ENCODE results near the gene SLC35F6.
"Not testable (repeated sequence)": the region's sequence is repeated elsewhere in the genome, so short reads cannot be mapped to it uniquely, and the experiment has no call there.

Gene SLC35F6

DNA sequence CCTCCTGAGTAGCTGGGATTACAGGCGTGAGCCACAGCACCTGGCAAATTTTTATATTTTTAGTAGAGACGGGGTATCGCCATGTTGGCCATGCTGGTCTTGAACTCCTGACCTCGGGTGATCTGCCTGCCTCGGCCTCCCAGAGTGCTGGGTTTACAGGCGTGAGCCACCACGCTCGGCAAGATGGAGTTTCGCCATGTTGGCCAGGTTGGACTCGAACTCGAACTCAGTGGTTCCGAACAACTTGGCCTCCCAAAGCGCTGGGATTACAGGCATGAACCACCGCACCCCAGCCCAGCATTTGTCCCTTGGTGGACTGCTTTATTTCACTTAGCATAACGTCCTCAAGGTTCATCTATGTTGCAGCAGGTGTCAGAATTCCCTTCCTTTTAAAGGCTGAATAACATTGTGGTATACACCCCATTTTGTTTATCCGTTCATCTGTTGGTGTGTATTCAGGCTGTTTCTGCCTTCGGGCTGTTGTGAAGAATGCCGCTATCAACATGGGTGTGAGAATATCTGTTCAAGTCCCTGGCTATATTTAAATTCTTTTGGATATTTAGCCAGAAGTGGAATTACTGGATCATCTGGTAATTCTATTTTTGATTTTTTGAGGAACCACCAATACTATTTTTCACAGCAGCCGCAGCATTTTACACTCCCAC, 20.6 kb downstream of the SLC35F6 start:
- DNase-seq (ENCODE audit: low spot score): peak; percentile 21

DNA sequence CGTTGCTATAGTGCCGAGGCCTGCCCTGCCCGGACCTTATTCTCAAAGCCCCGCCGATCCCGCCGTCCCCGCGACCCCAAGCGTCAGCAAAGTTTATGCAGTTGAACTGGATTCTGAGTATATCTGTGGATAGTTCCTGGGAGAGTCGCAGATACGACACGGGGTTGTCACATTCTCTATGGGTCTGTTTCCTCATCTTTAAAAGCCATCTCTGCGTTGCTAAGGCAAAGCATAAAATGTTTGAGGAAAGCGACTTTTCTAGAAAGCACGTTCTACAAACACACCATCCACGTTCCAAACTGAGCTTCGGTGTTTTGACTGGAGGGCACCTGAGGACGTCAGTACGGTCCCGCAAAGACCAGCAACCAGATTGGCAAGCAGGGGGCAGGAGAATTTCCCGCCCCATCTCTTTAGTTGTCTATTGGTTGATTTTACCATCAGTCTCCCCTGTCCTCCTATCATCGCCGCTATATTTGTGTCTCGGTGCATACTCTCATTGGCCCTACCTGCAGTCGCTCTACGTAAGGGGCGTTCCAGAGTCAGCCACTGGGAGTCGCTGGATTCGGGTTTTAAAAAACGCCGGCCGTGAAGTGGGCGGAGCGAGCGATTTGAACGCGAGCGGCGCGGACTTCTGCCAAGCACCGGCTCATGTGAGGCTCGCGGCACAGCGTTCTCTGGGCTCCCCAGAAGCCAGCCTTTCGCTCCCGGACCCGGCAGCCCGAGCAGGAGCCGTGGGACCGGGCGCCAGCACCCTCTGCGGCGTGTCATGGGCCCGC, 21.5 kb downstream of the SLC35F6 start, which contains the start of gene CENPA:
Gene CENPA, plus strand, starts transcription at position 626 of the 776 bp plus-strand sequence. Its CDS starts 141 bp downstream, at position 767.
- peak; percentile 100 for DNase-seq (ENCODE audit: low spot score)

DNA sequence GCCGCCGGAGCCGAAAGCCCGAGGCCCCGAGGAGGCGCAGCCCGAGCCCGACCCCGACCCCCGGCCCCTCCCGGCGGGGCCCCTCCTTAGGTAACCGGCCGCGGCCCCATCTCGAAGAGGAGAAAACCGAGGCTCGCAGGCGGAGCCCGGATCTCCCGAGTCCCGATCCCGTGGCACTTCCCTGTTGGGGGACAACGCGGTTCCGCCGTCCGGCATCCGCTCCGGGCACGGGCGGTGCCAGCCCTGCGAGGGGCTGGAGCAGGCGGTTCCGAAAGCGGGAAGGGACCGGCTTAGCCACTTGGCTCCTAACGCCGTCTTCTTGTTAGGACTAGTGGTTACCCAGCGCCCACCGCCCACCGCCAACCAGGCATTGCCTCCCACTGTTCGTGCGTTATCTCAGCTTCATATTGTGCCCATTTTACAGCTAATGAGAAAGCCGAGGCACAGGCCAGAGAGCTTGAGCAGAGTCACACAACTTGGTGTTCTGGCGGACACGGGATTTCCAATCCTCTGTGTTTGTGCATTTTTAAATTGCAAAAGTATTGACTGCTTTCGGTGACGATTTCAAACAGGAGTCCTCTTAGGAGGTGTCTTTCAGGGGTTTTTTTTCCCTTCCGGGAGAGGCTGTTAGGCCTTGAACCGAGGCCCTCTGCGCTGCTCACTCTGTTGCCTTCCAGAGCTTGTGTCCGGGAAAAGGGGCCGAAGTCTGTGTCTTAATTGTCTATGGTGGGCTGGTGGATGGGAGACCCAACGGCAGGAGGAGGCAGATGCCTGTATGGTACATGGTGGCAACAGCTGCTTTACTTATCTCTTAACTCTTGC, 22.3 kb downstream of the SLC35F6 start:
- peak; percentile 28 for DNase-seq (ENCODE audit: low spot score)

DNA sequence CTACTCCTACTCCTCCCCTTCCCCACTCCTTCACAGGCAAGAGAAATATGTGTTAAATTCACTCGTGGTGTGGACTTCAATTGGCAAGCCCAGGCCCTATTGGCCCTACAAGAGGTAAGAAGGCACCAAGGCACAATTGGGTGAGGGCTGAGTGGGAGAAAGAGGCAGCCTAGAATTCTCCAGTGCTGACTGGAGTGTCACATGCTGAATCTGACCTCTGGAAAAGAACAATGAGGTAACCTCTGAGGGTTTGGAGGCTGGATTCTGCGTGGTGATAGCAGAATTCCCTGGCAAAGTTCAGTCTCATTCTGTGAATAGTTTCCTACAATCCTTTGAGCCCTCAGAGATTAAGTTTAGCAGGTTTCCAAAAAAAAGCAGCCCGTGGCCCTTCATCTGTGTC, 28.6 kb downstream of the SLC35F6 start:
- DNase-seq (ENCODE audit: low spot score): no peak

DNA sequence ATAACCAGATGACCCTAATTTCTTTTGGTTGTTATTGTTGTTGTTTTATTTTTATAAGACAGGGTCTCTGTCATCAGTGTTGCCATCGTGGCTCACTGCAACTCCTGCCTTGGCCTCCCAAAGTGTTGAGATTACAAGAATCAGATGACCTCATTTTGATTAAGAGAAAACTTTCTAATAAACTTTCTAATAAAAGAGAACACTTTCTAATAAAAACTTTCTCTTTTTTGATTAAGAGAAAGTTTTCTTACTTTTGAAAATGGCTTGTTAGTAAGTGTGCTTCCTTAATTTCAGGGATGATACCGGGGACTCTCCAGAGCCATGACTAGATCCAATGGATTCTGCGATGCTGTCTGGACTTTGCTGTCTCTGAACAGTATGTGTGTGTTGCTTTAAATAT, 29.4 kb downstream of the SLC35F6 start:
- DNase-seq (ENCODE audit: low spot score): no peak

DNA sequence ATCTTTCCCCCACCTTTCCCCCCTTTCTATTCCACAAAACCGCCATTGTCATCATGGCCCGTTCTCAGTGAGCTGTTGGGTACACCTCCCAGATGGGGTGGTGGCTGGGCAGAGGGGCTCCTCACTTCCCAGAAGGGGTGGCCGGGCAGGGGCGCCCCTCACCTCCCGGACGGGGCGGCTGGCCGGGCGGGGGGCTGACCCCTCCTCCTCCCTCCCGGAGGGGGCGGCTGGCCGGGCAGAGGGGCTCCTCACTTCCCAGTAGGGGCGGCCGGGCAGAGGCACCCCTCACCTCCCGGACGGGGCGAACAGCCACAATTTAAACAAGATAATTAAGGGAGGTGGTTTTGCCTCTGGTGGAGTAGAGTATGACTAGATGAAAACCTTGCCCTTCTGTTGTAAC, 31.1 kb downstream of the SLC35F6 start:
- not testable (repeated sequence) for DNase-seq (ENCODE audit: low spot score)

DNA sequence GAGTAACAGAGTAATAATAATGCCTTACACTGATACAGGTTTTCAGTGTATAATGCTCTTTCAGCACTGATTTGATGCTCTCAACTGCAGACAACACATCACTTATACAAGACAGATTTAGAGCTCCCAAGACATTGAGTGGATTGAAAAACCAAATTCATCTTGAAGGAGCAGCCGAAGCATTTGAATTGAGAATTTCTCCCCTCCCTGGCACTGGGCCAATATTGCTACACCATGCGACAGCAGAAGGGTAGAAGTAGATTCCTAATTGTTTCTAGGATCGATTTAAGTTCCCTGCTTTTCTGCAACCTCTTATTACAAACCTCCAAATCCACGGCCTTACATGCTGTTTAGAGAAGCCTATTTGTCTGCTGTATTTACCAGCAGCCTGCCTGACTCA, 37.2 kb downstream of the SLC35F6 start:
- no peak for DNase-seq (ENCODE audit: low spot score)

DNA sequence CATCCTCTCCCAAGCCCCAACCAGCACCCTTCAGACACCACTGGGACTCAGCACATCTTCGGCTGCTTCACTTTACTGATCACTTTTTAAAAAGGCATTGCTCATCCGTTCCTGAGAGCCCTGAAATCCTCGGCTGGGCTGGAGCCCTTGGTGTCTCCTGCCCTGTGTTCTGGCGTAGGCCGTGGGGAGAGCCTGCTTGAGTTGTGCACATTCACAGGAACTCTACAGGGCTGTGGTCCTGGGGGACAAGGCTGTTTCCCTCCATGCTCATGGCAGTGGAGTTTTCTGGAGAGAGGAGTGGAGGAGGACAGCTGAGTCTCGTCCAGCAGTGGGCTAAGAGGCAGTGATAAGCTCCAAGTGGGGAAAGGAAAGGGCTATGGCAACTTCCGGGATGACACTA, 37.7 kb downstream of the SLC35F6 start:
- no peak for DNase-seq (ENCODE audit: low spot score)

DNA sequence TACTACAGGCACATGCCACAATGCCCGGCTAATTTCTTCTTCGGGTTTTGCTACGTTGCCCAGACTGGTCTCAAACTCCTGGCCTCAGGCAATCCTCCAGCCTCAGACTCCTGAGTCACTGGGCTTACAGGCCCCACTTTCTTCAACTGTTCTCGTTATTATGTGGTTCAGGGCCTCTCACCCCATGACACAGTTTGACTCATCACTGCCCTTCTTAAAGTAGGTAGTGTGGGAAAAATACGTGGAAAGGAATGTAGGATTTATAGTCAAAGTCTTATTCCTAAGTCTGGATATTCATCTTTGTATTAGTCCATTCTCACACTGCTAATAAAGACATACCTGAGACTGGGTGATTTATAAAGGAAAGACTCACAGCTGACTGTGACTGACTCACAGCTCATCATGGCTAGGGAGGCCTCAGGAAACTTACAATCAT, 41.2 kb downstream of the SLC35F6 start:
- no peak for DNase-seq (ENCODE audit: low spot score)

DNA sequence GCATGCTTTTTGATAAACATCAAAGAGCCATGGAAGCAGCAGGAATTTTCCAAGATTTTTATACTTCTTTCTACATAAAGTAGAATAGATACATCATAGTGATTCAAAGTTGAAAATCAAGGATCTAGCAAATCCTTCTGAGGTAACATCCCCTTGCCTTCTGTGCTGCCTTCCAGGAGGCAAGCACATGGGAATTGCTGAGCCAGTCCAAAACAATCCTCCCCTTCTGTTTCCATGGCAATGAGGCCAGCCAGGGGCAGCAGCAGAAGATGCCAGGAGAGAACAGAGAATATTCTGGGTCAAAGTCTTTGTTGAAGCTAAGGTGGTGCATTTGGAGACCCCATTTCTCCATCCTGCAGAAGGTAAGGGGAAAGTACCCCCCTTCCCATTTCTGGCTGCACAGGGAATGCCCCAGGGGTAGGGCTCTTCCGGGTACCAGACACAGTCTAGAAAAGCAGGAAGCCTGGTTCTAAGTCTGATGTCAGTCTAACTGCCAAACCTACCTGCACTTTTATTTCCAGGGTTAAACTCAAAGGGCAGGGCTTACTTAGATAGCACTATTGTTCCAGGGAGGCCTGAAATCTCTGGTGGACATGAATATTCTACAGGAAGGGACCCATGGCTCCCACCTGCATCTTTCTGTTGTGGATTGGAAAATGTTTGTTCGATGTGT, 43.8 kb downstream of the SLC35F6 start:
- DNase-seq (ENCODE audit: low spot score): no peak

DNA sequence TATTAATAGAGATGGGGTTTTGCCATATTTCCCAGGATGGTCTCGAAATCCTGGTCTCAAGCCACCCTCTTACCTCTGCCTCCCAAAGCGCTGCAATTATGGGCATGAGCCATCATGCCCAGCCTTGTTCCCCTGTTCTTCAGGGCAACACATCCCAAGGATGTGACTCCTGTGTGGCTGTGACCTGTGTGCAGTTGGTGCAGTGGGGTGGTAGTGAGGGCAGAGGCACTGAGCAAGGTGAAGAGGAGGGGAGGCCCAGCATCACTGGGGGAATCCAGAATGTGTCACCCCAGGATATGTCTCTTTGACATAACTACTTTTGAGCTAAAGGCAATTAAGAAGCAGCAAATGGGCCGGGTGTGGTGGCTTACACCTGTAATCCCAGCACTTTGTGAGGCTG, 45.1 kb downstream of the SLC35F6 start:
- no peak for DNase-seq (ENCODE audit: low spot score)

DNA sequence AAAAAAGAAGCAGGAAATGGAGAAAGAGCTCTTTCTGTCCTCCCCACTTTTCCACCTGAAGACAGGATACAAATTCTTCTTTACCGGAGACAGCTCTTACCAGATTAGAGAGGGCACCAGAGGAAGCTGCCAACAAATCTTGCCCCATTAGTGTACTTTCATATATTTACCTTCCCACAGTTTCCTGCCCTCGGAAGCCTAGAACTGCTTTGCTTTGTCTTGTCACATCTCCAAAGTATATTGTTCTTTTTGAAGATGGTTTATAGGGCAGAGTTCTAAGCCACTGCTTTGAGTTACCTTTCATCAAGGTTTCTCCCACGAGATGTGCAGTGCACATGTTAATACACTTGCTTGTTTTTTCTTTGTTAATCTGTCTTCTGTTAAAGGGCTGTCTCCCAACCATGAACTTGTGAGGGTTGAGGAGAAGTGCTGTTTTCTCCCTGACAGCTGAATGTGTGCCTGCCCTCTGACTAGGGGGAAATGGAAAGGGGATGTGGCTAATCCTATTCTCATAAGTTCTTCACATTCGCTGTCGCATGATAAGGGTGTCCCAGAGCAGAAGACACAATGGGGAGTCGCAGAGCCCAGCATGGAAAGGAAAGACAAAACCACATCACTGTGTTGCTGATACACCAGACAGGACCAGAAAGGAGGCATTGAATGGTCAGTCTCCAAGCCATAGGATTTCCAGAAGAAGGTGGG, 45.9 kb downstream of the SLC35F6 start:
- DNase-seq (ENCODE audit: low spot score): no peak

DNA sequence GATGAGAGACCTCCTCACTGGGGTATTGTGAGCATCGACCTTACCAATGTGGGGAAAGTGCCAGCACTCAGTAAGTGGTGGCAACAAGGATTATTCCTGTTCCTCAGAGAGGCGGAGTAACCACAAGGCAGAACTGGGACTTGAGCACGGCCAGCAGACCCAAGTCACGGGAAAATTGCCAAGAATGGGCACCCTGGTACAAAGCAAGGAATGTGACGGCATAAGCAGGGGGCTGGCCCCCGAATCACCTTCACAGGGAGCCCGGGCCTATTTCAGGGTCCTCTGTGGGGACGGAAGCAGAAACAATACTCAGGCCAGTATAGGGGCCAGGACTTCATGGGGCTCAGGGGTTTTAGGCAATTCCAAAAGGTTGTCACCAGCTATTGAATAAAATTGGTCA, 47.2 kb downstream of the SLC35F6 start:
- no peak for DNase-seq (ENCODE audit: low spot score)

DNA sequence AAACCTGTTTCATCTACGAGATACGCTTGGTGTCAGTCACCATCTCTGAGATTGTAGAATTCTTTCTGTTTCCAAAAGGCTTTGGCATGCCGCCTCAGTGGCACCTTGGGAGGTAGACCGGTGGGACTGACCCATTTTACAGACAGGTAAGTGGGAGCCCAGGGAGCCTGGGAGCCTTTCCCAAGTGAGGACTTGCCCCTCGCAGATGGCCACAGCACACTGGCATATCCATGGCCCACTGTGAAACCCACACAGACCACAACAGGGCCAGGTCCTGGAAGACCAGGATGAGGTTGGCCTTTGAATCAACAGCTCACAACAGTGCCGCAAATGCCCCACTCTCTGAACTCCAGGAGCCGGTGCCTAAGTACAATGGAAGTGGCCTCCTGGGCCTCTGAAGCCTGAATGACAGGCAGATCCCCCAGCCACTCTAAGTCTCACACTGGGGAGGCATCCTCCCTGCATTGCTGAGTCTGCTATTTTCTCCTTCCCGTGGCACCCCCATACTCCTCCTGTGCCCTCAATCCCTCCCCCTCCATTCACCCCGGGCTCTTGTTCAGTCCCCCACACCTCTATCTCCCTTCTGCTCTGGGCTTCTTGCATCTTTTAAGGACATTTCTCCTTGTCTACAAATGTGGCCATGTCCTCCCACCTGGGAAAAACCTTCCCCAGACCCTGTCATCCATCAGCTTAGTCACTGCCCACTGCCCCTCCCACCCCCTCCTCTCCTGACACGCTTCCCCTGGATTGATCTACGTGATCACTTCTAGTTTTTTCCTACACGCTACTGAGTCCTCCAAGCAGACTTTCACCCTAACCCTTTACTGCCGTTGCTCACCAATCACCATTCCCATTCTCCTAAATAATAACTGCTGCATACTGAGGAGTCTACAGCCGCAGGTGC, 48.0 kb downstream of the SLC35F6 start:
- no peak for DNase-seq (ENCODE audit: low spot score)

DNA sequence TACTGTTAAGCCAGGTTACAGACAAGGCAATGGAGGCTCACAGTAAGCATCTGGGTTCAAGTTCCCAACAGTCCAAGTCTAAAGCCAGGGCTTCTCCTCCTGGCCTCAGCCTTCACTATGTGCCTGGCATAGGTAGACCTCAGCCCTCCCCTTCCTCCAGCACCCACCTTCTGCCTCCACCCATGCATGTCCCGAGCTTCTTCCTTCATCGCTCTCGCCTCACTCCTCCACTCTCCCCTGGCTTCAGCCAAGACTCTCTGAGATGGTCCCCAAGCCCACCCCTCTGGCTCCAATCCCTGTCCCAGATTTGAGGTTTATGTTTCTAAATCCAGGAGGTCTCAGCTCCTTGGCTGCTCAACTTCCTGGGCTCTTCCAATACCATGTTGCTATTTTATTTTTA, 48.6 kb downstream of the SLC35F6 start:
- DNase-seq (ENCODE audit: low spot score): no peak

DNA sequence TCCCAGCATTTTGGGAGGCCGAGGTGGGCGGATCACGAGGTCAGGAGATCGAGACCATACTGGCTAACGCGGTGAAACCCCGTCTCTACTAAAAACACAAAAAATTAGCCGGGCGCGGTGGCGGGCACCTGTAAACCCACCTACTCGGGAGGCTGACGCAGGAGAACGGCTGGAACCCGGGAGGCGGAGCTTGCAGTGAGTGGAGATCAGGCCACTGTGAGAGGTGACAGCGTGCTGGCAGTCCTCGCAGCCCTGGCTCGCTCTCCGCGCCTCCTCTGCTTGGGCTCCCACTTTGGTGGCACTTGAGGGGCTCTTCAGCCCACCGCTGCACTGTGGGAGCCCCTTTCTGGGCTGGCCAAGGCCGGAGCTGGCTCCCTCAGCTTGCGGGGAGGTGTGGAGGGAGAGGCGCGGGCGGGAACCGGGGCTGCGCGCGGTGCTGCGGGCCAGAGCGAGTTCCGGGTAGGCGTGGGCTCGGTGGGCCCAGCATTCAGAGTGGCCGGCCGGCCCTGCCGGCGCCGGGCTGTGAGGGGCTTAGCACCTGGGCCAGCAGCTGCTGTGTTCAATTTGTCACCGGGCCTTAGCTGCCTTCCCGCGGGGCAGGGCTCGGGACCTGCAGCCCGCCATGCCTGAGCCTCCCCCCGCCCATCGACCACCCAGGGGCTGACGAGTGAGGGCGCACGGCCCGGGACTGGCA, 50.1 kb downstream of the SLC35F6 start:
- DNase-seq (ENCODE audit: low spot score): not testable (repeated sequence)

DNA sequence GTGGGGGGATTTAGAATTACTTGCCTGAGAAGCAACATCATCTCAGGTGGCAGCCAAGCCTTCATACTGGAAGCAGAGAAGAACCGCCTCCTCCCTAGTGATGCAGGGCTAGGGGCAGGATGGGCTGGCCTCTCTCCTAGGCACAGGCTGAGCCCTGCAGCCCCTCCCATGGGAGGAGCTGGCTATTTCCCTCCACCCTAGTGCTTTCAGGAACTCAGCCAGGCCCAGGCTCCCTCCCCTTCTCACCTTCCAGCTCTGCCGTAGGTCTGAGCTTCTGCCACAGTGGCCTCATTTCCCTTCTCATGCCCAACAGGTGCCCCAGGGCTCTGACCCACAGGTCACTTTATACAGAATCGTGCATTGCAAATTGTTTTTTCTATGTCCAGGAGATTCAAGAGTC, 52.8 kb downstream of the SLC35F6 start:
- DNase-seq (ENCODE audit: low spot score): no peak

DNA sequence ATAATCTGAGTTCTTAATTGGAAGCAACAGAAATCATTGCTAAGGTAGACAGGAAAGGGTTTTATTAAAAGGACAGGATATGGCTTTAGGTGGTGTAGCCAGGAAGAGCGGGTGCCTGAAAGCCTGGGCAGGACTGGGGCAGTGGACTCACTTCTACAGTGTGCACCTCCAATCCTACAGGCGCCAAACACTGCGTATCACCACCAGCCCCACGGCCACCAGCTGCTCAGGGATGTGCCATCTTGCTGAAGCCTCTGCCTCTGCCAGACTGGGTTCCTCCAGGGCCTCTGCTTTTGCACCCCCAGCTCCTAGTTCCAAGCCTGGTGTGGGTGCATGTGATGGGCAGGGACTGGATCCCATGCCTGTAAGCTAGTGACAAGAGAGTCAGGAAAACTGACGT, 54.2 kb downstream of the SLC35F6 start:
- no peak for DNase-seq (ENCODE audit: low spot score)

DNA sequence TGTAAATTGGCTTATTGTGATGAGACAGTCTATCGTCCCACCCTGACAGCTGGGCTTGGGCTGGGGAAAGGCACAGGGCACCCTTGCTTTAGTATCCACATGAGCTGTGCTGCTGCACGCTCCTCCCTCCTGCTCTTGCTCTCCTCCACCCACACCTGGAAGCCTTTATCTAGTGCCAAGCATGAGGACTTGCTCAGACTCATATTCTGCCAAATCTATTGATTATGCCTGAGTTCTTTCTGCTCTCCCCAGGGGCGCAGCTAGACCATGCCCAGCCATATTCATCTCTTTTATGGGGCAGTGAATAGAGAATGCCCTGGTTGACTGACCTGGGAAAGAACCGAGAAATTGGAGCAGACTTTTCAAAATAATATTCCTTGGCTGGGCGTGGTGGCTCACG, 54.9 kb downstream of the SLC35F6 start:
- no peak for DNase-seq (ENCODE audit: low spot score)

DNA sequence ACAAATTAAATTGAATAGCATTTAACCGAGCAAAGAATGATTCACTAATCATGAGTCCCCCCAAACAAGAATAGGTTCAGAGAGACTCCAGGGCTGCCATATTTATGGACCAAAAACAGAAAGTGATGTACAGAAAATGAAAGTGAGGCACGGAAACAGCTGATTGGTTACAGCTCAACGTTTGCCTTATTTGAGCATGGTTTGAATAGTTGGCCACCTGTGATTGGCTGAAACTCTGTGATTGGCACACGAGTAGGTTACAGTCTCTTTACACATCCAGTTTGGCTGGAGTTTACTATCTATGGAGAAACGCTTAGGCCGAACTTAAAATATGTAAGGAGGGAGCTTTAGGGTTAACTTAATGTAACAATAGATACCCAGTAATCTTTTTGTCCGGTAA, 56.8 kb downstream of the SLC35F6 start:
- no peak for DNase-seq (ENCODE audit: low spot score)

All from SW480 (cell line).